Esophagus (tissue), 2 donors: ENCODE data around the gene TMEM214. TPM values are rescaled to one million over a fixed set of nuclear protein-coding genes. Genes with fewer than 3 reads are reported as not detected.

ENCODE experiments used
- H3K27ac ChIP-seq, 2 donors: one replicate each; pipeline ENCODE4 v1.5.1; 2013; ENCODE audit warnings: low read depth in 2 of 2, mild to moderate bottlenecking in 2 of 2, inconsistent platforms in 1 of 2, low read length in 1 of 2, moderate library complexity in 1 of 2
- H3K27me3 ChIP-seq, 2 donors: one replicate each; pipeline ENCODE4 v1.6.1; 2013; ENCODE audit warnings: low read length in 2 of 2, control low read depth in 1 of 2, mild to moderate bottlenecking in 1 of 2; ENCODE audit not compliant: insufficient read depth in 2 of 2, control insufficient read depth in 1 of 2
- H3K36me3 ChIP-seq, 2 donors: one replicate each; pipeline ENCODE4 v1.6.1; 2013; ENCODE audit warnings: low read length in 1 of 2; ENCODE audit not compliant: control insufficient read depth in 2 of 2, insufficient read depth in 2 of 2
- H3K4me1 ChIP-seq, 2 donors: one replicate each; pipeline ENCODE4 v1.6.1; 2013; ENCODE audit warnings: low read length in 1 of 2; ENCODE audit not compliant: control insufficient read depth in 2 of 2, insufficient read depth in 2 of 2
- H3K4me3 ChIP-seq, 2 donors: one replicate each; pipeline ENCODE4 v1.5.1; 2013; ENCODE audit warnings: low read length in 2 of 2, mild to moderate bottlenecking in 2 of 2, low read depth in 1 of 2, moderate library complexity in 1 of 2
- H3K9me3 ChIP-seq, 2 donors: one replicate each; pipeline ENCODE4 v1.6.1; 2013; ENCODE audit warnings: mild to moderate bottlenecking in 2 of 2, low read depth in 1 of 2, low read length in 1 of 2, moderate library complexity in 1 of 2; ENCODE audit not compliant: control insufficient read depth in 2 of 2, insufficient read depth in 1 of 2
- WGBS, 2 donors: extraction: QIAGEN DNeasy Blood & Tissue Kit; methylation state at CpG; one replicate each; pipeline ENCODE4 v1.1.7; 2013; 5-methylcytosine and 5-hydroxymethylcytosine counted together
- polyA plus RNA-seq, 2 donors: library from polyadenylated mRNA; stranded (reverse); fragments of 200-250 nt; gene quantifications; one replicate each; pipeline ENCODE4 v1.2.3, GENCODE V29; 2013
- donor health status: healthy with polysubstance abuse.
- donor health status: Bipolar disorder and iron deficiency.

The TMEM214 gene
- polyA plus RNA-seq, 2 donors: 29.0 to 35.2 TPM

- Histone ChIP-seq H3K27me3 (no peaks in the 10 kb centered on the region), H3K27ac (no peak overlapping the region), H3K4me1 (no peaks in the 10 kb centered on the region), H3K9me3 (no peaks in the 10 kb centered on the region), H3K4me3 (no peak overlapping the region), H3K36me3 (peaks cover 30% of the 10 kb centered on the region in 2 donors)
- 86 to 88% methylated on average over 7 of the region's 7 CpGs for WGBS, 2 donors
Measured at GRCh38 chr2:27042985-27043634, 10.3 kb downstream of the TMEM214 start.

GRCh38 chr2:27049422-27050280, 16.9 kb downstream of the TMEM214 start:
- peak overlapping the region; percentile 60 to 68 for H3K4me3 ChIP-seq
- H3K27ac ChIP-seq: peak overlapping the region; percentile 72 to 90
- H3K27me3 ChIP-seq: no peaks in the 10 kb centered on the region
- no peaks in the 10 kb centered on the region for H3K9me3 ChIP-seq
- no peaks in the 10 kb centered on the region for H3K4me1 ChIP-seq
- 8 to 12% methylated on average over 47 to 52 of the region's 52 CpGs for WGBS, 2 donors
- peaks cover 0 to 9% of the 10 kb centered on the region in 2 donors for H3K36me3 ChIP-seq

GRCh38 chr2:27050281-27050995, 17.7 kb downstream of the TMEM214 start:
- H3K27ac ChIP-seq: peak overlapping the region; percentile 91 to 93
- H3K36me3 ChIP-seq: peaks cover 5 to 11% of the 10 kb centered on the region in 2 donors
- H3K27me3 ChIP-seq: no peaks in the 10 kb centered on the region
- WGBS, 2 donors: 0% methylated on average over 48 of the region's 48 CpGs
- peak overlapping the region; percentile 60 to 74 for H3K4me3 ChIP-seq
- no peaks in the 10 kb centered on the region for H3K4me1 ChIP-seq
- H3K9me3 ChIP-seq: no peaks in the 10 kb centered on the region

GRCh38 chr2:27050996-27051901, 18.5 kb downstream of the TMEM214 start, which contains the start of gene AGBL5:
TSS of gene AGBL5 (plus strand) at chr2:27051668. CDS start at chr2:27052959, 1,291 bp downstream.
- WGBS, 2 donors: 0 to 1% methylated on average over 59 to 67 of the region's 67 CpGs
- H3K4me1 ChIP-seq: no peaks in the 10 kb centered on the region
- H3K27ac ChIP-seq: peak within 1 kb of the TSS; percentile 91 to 93
- peaks cover 8 to 16% of the 10 kb centered on the region in 2 donors for H3K36me3 ChIP-seq
- H3K27me3 ChIP-seq: no peaks in the 10 kb centered on the region
- H3K9me3 ChIP-seq: no peaks in the 10 kb centered on the region
- peak within 1 kb of the TSS; percentile 60 to 74 for H3K4me3 ChIP-seq

GRCh38 chr2:27051902-27052645, 19.3 kb downstream of the TMEM214 start:
- Histone ChIP-seq H3K4me3 (peak overlapping the region; percentile 60 to 74), H3K27me3 (no peaks in the 10 kb centered on the region), H3K27ac (peak overlapping the region; percentile 91 to 93), H3K4me1 (no peaks in the 10 kb centered on the region), H3K9me3 (no peaks in the 10 kb centered on the region), H3K36me3 (peaks cover 8 to 16% of the 10 kb centered on the region in 2 donors)
- 3 to 4% methylated on average over 24 of the region's 24 CpGs for WGBS, 2 donors

- Histone ChIP-seq H3K4me3 (no peak overlapping the region), H3K36me3 (peaks cover 8 to 18% of the 10 kb centered on the region in 2 donors), H3K27me3 (no peaks in the 10 kb centered on the region), H3K4me1 (no peaks in the 10 kb centered on the region), H3K27ac (no peak overlapping the region), H3K9me3 (no peaks in the 10 kb centered on the region)
- 85 to 88% methylated on average over 11 of the region's 11 CpGs for WGBS, 2 donors
Measured at GRCh38 chr2:27053321-27053720, 20.6 kb downstream of the TMEM214 start.

GRCh38 chr2:27053776-27054175, 21.0 kb downstream of the TMEM214 start:
- WGBS, 2 donors: 87 to 91% methylated on average over 8 of the region's 8 CpGs
- peaks cover 8 to 19% of the 10 kb centered on the region in 2 donors for H3K36me3 ChIP-seq

GRCh38 chr2:27054721-27055120, 22.0 kb downstream of the TMEM214 start:
- WGBS, 2 donors: 93 to 95% methylated on average over 11 of the region's 11 CpGs
- Histone ChIP-seq H3K27me3 (no peaks in the 10 kb centered on the region), H3K4me3 (no peak overlapping the region), H3K4me1 (no peaks in the 10 kb centered on the region), H3K27ac (no peak overlapping the region), H3K9me3 (no peaks in the 10 kb centered on the region), H3K36me3 (peaks cover 12 to 21% of the 10 kb centered on the region in 2 donors)

More at GRCh38 chr2:27053776-27054175, 21.0 kb downstream of the TMEM214 start:
- H3K4me1 ChIP-seq: no peaks in the 10 kb centered on the region
- no peak overlapping the region for H3K27ac ChIP-seq
- no peaks in the 10 kb centered on the region for H3K27me3 ChIP-seq
- H3K4me3 ChIP-seq: no peak overlapping the region
- H3K9me3 ChIP-seq: no peaks in the 10 kb centered on the region
